GM23338 (cell line): Measurements from ENCODE around the gene AGAP2. TPM values are rescaled to one million over a fixed set of nuclear protein-coding genes. Genes with fewer than 3 reads are reported as not detected.

Source experiments
- ATAC-seq: fragments of 200-7000 bp; cut with Tn5 transposase; 3 replicates; pipeline ENCODE4 v1.9.1; 2020
- DNase-seq: peaks from one replicate; pipeline ENCODE4 v3.0.0-alpha.2; 2015; ENCODE audit warnings: low spot score
- H2AFZ ChIP-seq: fragments of 200-600 bp; sonication (generic); 2 replicates; pipeline ENCODE4 v1.8.0; 2016; ENCODE audit warnings: antibody characterized with exemption, mild to moderate bottlenecking, moderate library complexity
- H3F3A ChIP-seq: fragments of 200-600 bp; sonication (generic); replicated peaks from 2 replicates; pipeline ENCODE4 v1.8.0; 2017; ENCODE audit warnings: antibody characterized with exemption, mixed run types, low read depth
- H3K27ac ChIP-seq: fragments of 200-600 bp; sonication (generic); 2 replicates; pipeline ENCODE4 v1.6.1; 2016; ENCODE audit warnings: low read depth
- H3K27me3 ChIP-seq: fragments of 200-600 bp; sonication (generic); 2 replicates; pipeline ENCODE4 v1.8.0; 2016; ENCODE audit warnings: mild to moderate bottlenecking, mixed run types, moderate library complexity; ENCODE audit not compliant: insufficient read depth
- H3K36me3 ChIP-seq: fragments of 200-600 bp; sonication (generic); 2 replicates; pipeline ENCODE4 v1.8.0; 2016; ENCODE audit warnings: mild to moderate bottlenecking; ENCODE audit not compliant: insufficient read depth
- H3K4me1 ChIP-seq: fragments of 200-600 bp; sonication (generic); 2 replicates; pipeline ENCODE4 v1.8.0; 2016; ENCODE audit warnings: mild to moderate bottlenecking, moderate library complexity; ENCODE audit not compliant: insufficient read depth
- H3K4me2 ChIP-seq: fragments of 200-600 bp; sonication (generic); 2 replicates; pipeline ENCODE4 v1.7.1; 2017; ENCODE audit warnings: mixed run types
- H3K4me3 ChIP-seq: fragments of 200-600 bp; sonication (generic); 2 replicates; pipeline ENCODE4 v1.6.1; 2016; ENCODE audit warnings: mixed run types
- H3K79me2 ChIP-seq: fragments of 200-600 bp; sonication (generic); replicated peaks from 2 replicates; pipeline ENCODE4 v1.8.0; 2017; ENCODE audit warnings: mild to moderate bottlenecking; ENCODE audit not compliant: insufficient read depth
- H3K9me2 ChIP-seq: fragments of 200-600 bp; sonication (generic); 2 replicates; pipeline ENCODE4 v1.8.0; 2017; ENCODE audit not compliant: insufficient read depth
- H4K20me1 ChIP-seq: fragments of 200-600 bp; sonication (generic); replicated peaks from 2 replicates; pipeline ENCODE4 v1.8.0; 2017; ENCODE audit warnings: mild to moderate bottlenecking; ENCODE audit not compliant: insufficient read depth
- H3K27ac Mint-ChIP-seq: 2 replicates; pipeline ENCODE4 v1.8.0; 2020; ENCODE audit warnings: inconsistent platforms, mild to moderate bottlenecking, moderate library complexity, mixed read lengths
- H3K27me3 Mint-ChIP-seq: 3 replicates; pipeline ENCODE4 v1.8.0; 2022; ENCODE audit warnings: low read depth, mild to moderate bottlenecking, moderate library complexity, mixed read lengths, inconsistent platforms; ENCODE audit not compliant: insufficient read depth, poor library complexity
- H3K36me3 Mint-ChIP-seq: 3 replicates; pipeline ENCODE4 v1.8.0; 2021; ENCODE audit warnings: low read depth, mild to moderate bottlenecking, inconsistent platforms, moderate library complexity, mixed read lengths
- H3K4me1 Mint-ChIP-seq: 3 replicates; pipeline ENCODE4 v1.8.0; 2020; ENCODE audit warnings: mild to moderate bottlenecking, inconsistent platforms, mixed read lengths
- H3K4me3 Mint-ChIP-seq: 3 replicates; pipeline ENCODE4 v1.8.0; 2021; ENCODE audit warnings: moderate library complexity, mild to moderate bottlenecking, inconsistent platforms, mixed read lengths
- H3K9me3 Mint-ChIP-seq: 3 replicates; pipeline ENCODE4 v1.8.0; 2020; ENCODE audit warnings: moderate library complexity, mild to moderate bottlenecking, inconsistent platforms, mixed read lengths
- JUNB ChIP-seq: IDR thresholded peaks from one replicate; pipeline ENCODE4 v1.6.1; 2016; ENCODE audit warnings: antibody characterized with exemption; ENCODE audit not compliant: unreplicated experiment
- NANOG ChIP-seq: IDR thresholded peaks from 2 replicates; pipeline ENCODE4 v1.6.1; 2016; ENCODE audit warnings: antibody characterized with exemption, borderline replicate concordance
- STAT1 ChIP-seq: IDR thresholded peaks from one replicate; pipeline ENCODE4 v1.6.1; 2016; ENCODE audit warnings: antibody characterized with exemption; ENCODE audit not compliant: unreplicated experiment
- polyA plus RNA-seq: library from polyadenylated mRNA; unstranded; fragments of >200 nt; fragmentation: Nextera tagmentation; extraction: Ambion mirVana; gene quantifications from 2 replicates; pipeline ENCODE4 v1.2.1, GENCODE V29; 2016
- total RNA-seq: library from RNA; depleted of rRNA; stranded (reverse); fragments of >200 nt; shearing (Covaris generic); gene quantifications from 2 replicates; pipeline ENCODE4 v1.2.3, GENCODE V29; 2014
- TF ChIP-seq, protein P1 (sequence below): fragments of 250-450 bp; sonication (Bioruptor Pico); IDR thresholded peaks from 2 replicates; pipeline ENCODE4 v1.5.0; 2020; ENCODE audit warnings: mild to moderate bottlenecking, moderate library complexity
- TF ChIP-seq, protein P2 (sequence below): IDR thresholded peaks from 2 replicates; pipeline ENCODE4 v1.6.1; 2016; ENCODE audit warnings: antibody characterized with exemption

The AGAP2 gene
- total and polyA plus RNA-seq, 2 experiments from 2014 or later: 0.36 to 1.3 TPM

DNA sequence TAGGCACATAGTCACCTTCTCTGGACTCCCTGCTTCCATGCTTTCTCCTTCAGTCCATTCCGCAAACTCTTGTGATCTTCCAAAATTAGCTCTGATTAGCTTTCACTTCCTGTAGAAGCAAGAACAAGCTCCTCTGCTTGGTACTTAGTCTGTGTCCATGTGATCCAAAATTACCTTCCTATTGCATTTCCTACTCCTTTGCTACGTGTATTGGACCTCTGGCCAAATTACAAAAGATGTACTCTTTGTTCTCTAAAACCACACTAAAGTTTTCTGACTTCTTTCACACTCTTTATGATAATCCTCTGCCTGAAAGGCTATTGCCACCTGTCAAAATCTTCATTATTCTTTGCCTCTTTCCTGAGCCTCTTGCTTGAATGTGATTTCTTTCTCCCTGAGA, 43.3 kb upstream of the AGAP2 start (continued):
- TF ChIP-seq, protein P1, sequence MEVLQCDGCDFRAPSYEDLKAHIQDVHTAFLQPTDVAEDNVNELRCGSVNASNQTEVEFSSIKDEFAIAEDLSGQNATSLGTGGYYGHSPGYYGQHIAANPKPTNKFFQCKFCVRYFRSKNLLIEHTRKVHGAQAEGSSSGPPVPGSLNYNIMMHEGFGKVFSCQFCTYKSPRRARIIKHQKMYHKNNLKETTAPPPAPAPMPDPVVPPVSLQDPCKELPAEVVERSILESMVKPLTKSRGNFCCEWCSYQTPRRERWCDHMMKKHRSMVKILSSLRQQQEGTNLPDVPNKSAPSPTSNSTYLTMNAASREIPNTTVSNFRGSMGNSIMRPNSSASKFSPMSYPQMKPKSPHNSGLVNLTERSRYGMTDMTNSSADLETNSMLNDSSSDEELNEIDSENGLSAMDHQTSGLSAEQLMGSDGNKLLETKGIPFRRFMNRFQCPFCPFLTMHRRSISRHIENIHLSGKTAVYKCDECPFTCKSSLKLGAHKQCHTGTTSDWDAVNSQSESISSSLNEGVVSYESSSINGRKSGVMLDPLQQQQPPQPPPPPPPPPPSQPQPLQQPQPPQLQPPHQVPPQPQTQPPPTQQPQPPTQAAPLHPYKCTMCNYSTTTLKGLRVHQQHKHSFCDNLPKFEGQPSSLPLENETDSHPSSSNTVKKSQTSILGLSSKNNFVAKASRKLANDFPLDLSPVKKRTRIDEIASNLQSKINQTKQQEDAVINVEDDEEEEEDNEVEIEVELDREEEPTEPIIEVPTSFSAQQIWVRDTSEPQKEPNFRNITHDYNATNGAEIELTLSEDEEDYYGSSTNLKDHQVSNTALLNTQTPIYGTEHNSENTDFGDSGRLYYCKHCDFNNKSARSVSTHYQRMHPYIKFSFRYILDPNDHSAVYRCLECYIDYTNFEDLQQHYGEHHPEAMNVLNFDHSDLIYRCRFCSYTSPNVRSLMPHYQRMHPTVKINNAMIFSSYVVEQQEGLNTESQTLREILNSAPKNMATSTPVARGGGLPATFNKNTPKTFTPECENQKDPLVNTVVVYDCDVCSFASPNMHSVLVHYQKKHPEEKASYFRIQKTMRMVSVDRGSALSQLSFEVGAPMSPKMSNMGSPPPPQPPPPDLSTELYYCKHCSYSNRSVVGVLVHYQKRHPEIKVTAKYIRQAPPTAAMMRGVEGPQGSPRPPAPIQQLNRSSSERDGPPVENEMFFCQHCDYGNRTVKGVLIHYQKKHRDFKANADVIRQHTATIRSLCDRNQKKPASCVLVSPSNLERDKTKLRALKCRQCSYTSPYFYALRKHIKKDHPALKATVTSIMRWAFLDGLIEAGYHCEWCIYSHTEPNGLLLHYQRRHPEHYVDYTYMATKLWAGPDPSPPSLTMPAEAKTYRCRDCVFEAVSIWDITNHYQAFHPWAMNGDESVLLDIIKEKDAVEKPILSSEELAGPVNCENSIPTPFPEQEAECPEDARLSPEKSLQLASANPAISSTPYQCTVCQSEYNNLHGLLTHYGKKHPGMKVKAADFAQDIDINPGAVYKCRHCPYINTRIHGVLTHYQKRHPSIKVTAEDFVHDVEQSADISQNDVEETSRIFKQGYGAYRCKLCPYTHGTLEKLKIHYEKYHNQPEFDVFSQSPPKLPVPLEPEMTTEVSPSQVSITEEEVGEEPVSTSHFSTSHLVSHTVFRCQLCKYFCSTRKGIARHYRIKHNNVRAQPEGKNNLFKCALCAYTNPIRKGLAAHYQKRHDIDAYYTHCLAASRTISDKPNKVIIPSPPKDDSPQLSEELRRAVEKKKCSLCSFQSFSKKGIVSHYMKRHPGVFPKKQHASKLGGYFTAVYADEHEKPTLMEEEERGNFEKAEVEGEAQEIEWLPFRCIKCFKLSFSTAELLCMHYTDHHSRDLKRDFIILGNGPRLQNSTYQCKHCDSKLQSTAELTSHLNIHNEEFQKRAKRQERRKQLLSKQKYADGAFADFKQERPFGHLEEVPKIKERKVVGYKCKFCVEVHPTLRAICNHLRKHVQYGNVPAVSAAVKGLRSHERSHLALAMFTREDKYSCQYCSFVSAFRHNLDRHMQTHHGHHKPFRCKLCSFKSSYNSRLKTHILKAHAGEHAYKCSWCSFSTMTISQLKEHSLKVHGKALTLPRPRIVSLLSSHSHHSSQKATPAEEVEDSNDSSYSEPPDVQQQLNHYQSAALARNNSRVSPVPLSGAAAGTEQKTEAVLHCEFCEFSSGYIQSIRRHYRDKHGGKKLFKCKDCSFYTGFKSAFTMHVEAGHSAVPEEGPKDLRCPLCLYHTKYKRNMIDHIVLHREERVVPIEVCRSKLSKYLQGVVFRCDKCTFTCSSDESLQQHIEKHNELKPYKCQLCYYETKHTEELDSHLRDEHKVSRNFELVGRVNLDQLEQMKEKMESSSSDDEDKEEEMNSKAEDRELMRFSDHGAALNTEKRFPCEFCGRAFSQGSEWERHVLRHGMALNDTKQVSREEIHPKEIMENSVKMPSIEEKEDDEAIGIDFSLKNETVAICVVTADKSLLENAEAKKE: no peak
- TF ChIP-seq, protein P2, sequence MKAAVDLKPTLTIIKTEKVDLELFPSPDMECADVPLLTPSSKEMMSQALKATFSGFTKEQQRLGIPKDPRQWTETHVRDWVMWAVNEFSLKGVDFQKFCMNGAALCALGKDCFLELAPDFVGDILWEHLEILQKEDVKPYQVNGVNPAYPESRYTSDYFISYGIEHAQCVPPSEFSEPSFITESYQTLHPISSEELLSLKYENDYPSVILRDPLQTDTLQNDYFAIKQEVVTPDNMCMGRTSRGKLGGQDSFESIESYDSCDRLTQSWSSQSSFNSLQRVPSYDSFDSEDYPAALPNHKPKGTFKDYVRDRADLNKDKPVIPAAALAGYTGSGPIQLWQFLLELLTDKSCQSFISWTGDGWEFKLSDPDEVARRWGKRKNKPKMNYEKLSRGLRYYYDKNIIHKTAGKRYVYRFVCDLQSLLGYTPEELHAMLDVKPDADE: no peak

DNA sequence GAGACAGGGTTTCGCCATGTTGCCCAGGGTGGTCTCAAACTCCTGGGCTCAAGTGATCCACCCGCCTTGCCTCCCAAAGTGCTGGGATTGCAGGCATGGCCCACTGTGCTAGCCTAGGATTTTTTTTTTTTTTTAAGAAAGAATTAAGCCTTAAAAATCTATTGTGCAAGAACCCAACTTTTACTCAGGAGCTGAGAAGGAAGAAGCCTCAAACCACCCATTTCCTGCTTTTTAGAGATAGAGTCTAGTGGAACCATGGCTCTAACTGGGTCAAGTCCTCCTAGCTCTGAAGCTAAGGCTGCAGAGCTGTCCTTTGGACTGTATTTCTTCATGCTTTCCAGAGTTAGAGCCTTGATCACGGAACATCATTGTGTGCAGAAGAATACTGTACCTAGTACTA, 42.7 kb upstream of the AGAP2 start:
- Mint-ChIP-seq H3K27ac (no peak overlapping the region), H3K4me1 (peaks cover 4% of the 10 kb centered on the region; the same call in 1 of the 3 replicates), H3K4me3 (no peak overlapping the region), H3K36me3 (peaks cover 15% of the 10 kb centered on the region), H3K27me3 (peaks cover 4% of the 10 kb centered on the region), H3K9me3 (no peaks in the 10 kb centered on the region)
- no peak overlapping the region for H3K4me3 ChIP-seq
- H2AFZ ChIP-seq: no peak overlapping the region
- H3K27me3 ChIP-seq: no peaks in the 10 kb centered on the region
- no peak overlapping the region for H3K27ac ChIP-seq
- peaks cover 9% of the 10 kb centered on the region; the same call in 1 of the 2 replicates for H3K36me3 ChIP-seq
- DNase-seq (no peak), ATAC-seq (no peak)
- no peak overlapping the region for H3K4me2 ChIP-seq
- no peaks in the 10 kb centered on the region; the same call in 1 of the 2 replicates for H4K20me1 ChIP-seq
- peaks cover 18% of the 10 kb centered on the region for H3K79me2 ChIP-seq
- no peaks in the 10 kb centered on the region for H3K9me2 ChIP-seq
- H3F3A ChIP-seq: no peaks in the 10 kb centered on the region
- peaks cover 5% of the 10 kb centered on the region; the same call in 1 of the 2 replicates for H3K4me1 ChIP-seq
- TF ChIP-seq JUNB (no peak), STAT1 (no peak), NANOG (no peak)
- TF ChIP-seq, protein P1: no peak
